DOHH2 (cell line): ENCODE data around the gene FLYWCH1.

Experiments
- EZH2phosphoT487 ChIP-seq: fragments of 200-600 bp; sonication (generic); IDR thresholded peaks from 2 replicates; pipeline ENCODE4 v1.6.1; 2017; ENCODE audit warnings: borderline replicate concordance, mild to moderate bottlenecking, antibody characterized with exemption, low read length, moderate library complexity, mixed read lengths
- TF ChIP-seq, protein P1 (sequence below): fragments of 200-600 bp; sonication (generic); IDR thresholded peaks from one replicate; pipeline ENCODE4 v1.5.1; 2014; ENCODE audit warnings: antibody characterized with exemption, mild to moderate bottlenecking, low read depth, low read length; ENCODE audit not compliant: poor library complexity, severe bottlenecking

DNA sequence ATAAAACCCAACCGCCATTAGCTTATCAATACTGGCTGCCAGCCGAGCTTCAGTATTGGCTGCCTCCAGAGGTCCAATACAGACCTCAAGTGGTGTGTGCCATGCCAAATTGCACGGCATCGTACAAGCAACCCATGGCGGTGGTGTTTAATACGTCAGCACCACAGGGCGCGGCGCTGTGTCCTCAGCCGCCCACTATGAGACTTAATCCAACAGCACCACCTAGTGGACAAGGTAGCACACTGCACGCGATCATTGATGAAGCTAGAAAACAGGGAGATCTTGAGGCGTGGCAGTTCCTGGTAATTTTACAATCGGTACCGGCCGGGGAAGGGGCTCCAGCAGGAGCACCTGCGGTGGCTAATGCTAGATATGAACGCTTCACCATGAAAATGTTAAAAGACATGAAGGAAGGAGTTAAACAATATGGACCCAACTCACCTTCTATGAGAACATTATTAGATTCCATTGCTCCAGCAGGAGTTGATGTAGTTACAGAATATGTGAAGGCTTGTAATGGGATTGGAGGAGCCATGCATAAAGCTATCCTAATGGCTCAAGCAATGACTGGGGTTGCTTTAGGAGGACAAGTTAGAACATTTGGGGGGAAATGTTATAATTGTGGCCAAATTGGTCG, 15.4 kb downstream of the FLYWCH1 start:
- TF ChIP-seq, protein P1, sequence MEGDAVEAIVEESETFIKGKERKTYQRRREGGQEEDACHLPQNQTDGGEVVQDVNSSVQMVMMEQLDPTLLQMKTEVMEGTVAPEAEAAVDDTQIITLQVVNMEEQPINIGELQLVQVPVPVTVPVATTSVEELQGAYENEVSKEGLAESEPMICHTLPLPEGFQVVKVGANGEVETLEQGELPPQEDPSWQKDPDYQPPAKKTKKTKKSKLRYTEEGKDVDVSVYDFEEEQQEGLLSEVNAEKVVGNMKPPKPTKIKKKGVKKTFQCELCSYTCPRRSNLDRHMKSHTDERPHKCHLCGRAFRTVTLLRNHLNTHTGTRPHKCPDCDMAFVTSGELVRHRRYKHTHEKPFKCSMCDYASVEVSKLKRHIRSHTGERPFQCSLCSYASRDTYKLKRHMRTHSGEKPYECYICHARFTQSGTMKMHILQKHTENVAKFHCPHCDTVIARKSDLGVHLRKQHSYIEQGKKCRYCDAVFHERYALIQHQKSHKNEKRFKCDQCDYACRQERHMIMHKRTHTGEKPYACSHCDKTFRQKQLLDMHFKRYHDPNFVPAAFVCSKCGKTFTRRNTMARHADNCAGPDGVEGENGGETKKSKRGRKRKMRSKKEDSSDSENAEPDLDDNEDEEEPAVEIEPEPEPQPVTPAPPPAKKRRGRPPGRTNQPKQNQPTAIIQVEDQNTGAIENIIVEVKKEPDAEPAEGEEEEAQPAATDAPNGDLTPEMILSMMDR: peak; percentile 99
- no peak for TF ChIP-seq EZH2phosphoT487
